ENCODE results near the gene C3orf33. TPM values are rescaled to one million over a fixed set of nuclear protein-coding genes. Genes with fewer than 3 reads are reported as not detected.
"Not testable (repeated sequence)": the region's sequence is repeated elsewhere in the genome, so short reads cannot be mapped to it uniquely, and the experiment has no call there.

The C3orf33 gene
- 10 to 100 TPM; 10.4 to 12.1 (median 12.0) TPM for polyA plus RNA-seq (ENCODE audit: insufficient read length in 3 of 3)

GRCh38 chr3:155805802-155806618, at the start of gene C3orf33:
Gene C3orf33, minus strand, starts transcription at chr3:155806278. Its CDS starts 26 bp downstream, at chr3:155806252.
- DNase-seq (ENCODE audit: low read depth in 3 of 3, low spot score in 2 of 3): peak; percentile 23 to 45 (median 39)

GRCh38 chr3:155854141-155854940, 48.3 kb upstream of the C3orf33 start, which contains the start of gene SLC33A1:
Gene SLC33A1, minus strand, starts transcription at chr3:155854427. Its CDS starts 430 bp downstream, at chr3:155853997.
- peak; percentile 95 to 99 (median 97) for DNase-seq (ENCODE audit: low read depth in 3 of 3, low spot score in 2 of 3)

- DNase-seq (ENCODE audit: low read depth in 3 of 3, low spot score in 2 of 3): peak in 1 of 3 donors; percentile 7
These were observed 47.4 kb upstream of the C3orf33 start for GRCh38 chr3:155853214-155854140.

- no peak for DNase-seq (ENCODE audit: low read depth in 3 of 3, low spot score in 2 of 3)
These were observed 46.3 kb upstream of the C3orf33 start for GRCh38 chr3:155852341-155852740.

- not testable (repeated sequence) for DNase-seq (ENCODE audit: low read depth in 3 of 3, low spot score in 2 of 3)
These were observed 43.3 kb upstream of the C3orf33 start for GRCh38 chr3:155849404-155849803.

- DNase-seq (ENCODE audit: low read depth in 3 of 3, low spot score in 2 of 3): no peak
These were observed 41.9 kb upstream of the C3orf33 start for GRCh38 chr3:155847993-155848392.

- no peak for DNase-seq (ENCODE audit: low read depth in 3 of 3, low spot score in 2 of 3)
These were observed 40.0 kb upstream of the C3orf33 start for GRCh38 chr3:155846119-155846518.

- DNase-seq (ENCODE audit: low read depth in 3 of 3, low spot score in 2 of 3): no peak
These were observed 37.5 kb upstream of the C3orf33 start for GRCh38 chr3:155843569-155843968.

- no peak for DNase-seq (ENCODE audit: low read depth in 3 of 3, low spot score in 2 of 3)
These were observed 29.4 kb upstream of the C3orf33 start for GRCh38 chr3:155835341-155836071.

- not testable (repeated sequence) for DNase-seq (ENCODE audit: low read depth in 3 of 3, low spot score in 2 of 3)
These were observed 22.5 kb upstream of the C3orf33 start for GRCh38 chr3:155828490-155829098.

- no peak for DNase-seq (ENCODE audit: low read depth in 3 of 3, low spot score in 2 of 3)
These were observed 9.0 kb upstream of the C3orf33 start for GRCh38 chr3:155815030-155815545.

- not testable (repeated sequence) for DNase-seq (ENCODE audit: low read depth in 3 of 3, low spot score in 2 of 3)
These were observed 7.1 kb upstream of the C3orf33 start for GRCh38 chr3:155813224-155813623.

GRCh38 chr3:155809181-155809580, 3.1 kb upstream of the C3orf33 start:
- no peak for DNase-seq (ENCODE audit: low read depth in 3 of 3, low spot score in 2 of 3)

- no peak for DNase-seq (ENCODE audit: low read depth in 3 of 3, low spot score in 2 of 3)
These were observed 1.7 kb upstream of the C3orf33 start for GRCh38 chr3:155807823-155808222.

- no peak for DNase-seq (ENCODE audit: low read depth in 3 of 3, low spot score in 2 of 3)
These were observed 775 bp downstream of the C3orf33 start for GRCh38 chr3:155805204-155805801.

- DNase-seq (ENCODE audit: low read depth in 3 of 3, low spot score in 2 of 3): no peak
These were observed 1.8 kb downstream of the C3orf33 start for GRCh38 chr3:155804323-155804722.

GRCh38 chr3:155792532-155792931, 13.5 kb downstream of the C3orf33 start:
- DNase-seq (ENCODE audit: low read depth in 3 of 3, low spot score in 2 of 3): no peak

GRCh38 chr3:155791190-155791589, 14.9 kb downstream of the C3orf33 start:
- no peak for DNase-seq (ENCODE audit: low read depth in 3 of 3, low spot score in 2 of 3)
